SK-N-SH (cell line): ENCODE results near the gene AKT2. TPM values are rescaled to one million over a fixed set of nuclear protein-coding genes. Genes with fewer than 3 reads are reported as not detected.

Experiments used
- CTCF ChIA-PET: fragments of 300-600, 350-600 bp; formaldehyde crosslinking; extraction: SDS; loops from one replicate; lab custom pipeline; 2021; lab: Yijun Ruan, JAX
- POLR2A ChIA-PET: fragments of 350-600 bp; sonication (Branson Sonifier 250); formaldehyde crosslinking; extraction: SDS; loops from one replicate; lab custom pipeline; 2020; ENCODE audit warnings: antibody characterized with exemption, inconsistent platforms; lab: Yijun Ruan, JAX
- DNase-seq: peaks from one replicate; pipeline ENCODE4 v3.0.0; 2012
- H2AFZ ChIP-seq: fragments of 200-600 bp; sonication (generic); 2 replicates; pipeline ENCODE4 v1.8.1; 2016; ENCODE audit warnings: antibody characterized with exemption, mild to moderate bottlenecking, low read depth
- H3F3A ChIP-seq: fragments of 200-600 bp; sonication (generic); replicated peaks from 2 replicates; pipeline ENCODE3; 2016; ENCODE audit warnings: antibody characterized with exemption, mild to moderate bottlenecking; ENCODE audit not compliant: insufficient read depth
- H3K27ac ChIP-seq, 2 experiments: fragments of 200-500 bp in 1 of 2; fragments of 200-600 bp in 1 of 2; sonication (Bioruptor generic) in 1 of 2; sonication (generic), shearing (Covaris generic) in 1 of 2; 2 replicates each; pipeline versions ENCODE4 v1.5.1 to v1.6.1; 2014 to 2016; ENCODE audit warnings: low read depth in 2 of 2, inconsistent platforms in 1 of 2, low read length in 1 of 2, mild to moderate bottlenecking in 1 of 2, mixed read lengths in 1 of 2
- H3K27me3 ChIP-seq: fragments of 200-600 bp; sonication (generic), shearing (Covaris generic); 2 replicates; pipeline ENCODE4 v1.6.1; 2016; ENCODE audit warnings: mixed run types; ENCODE audit not compliant: insufficient read depth
- H3K36me3 ChIP-seq, 2 experiments: fragments of 200-500 bp in 1 of 2; fragments of 200-600 bp in 1 of 2; sonication (Bioruptor generic) in 1 of 2; sonication (generic) in 1 of 2; replicated peaks in 1 of 2; 2 replicates each; pipeline versions ENCODE3 to v1.5.1; 2014 to 2016; ENCODE audit warnings: low read length in 1 of 2, mild to moderate bottlenecking in 1 of 2; ENCODE audit not compliant: insufficient read depth in 2 of 2, control insufficient read depth in 1 of 2
- H3K4me1 ChIP-seq, 2 experiments: fragments of 200-500 bp in 1 of 2; fragments of 200-600 bp in 1 of 2; sonication (Bioruptor generic) in 1 of 2; sonication (generic), shearing (Covaris generic) in 1 of 2; 2 replicates each; pipeline versions ENCODE4 v1.5.1 to v1.6.1; 2014 to 2016; ENCODE audit warnings: low read depth in 1 of 2, low read length in 1 of 2, mixed run types in 1 of 2; ENCODE audit not compliant: insufficient read depth in 2 of 2, control insufficient read depth in 1 of 2
- H3K4me2 ChIP-seq: fragments of 200-600 bp; sonication (generic), shearing (Covaris generic); 2 replicates; pipeline ENCODE4 v1.6.1; 2017; ENCODE audit warnings: mixed run types
- H3K4me3 ChIP-seq, 2 experiments: fragments of 200-500 bp in 1 of 2; fragments of 200-600 bp in 1 of 2; sonication (Bioruptor generic) in 1 of 2; sonication (generic), shearing (Covaris generic) in 1 of 2; 2 replicates each; pipeline versions ENCODE4 v1.5.1 to v1.8.1; 2014 to 2016; ENCODE audit warnings: low read depth in 2 of 2, inconsistent platforms in 1 of 2, low read length in 1 of 2, mild to moderate bottlenecking in 1 of 2, mixed read lengths in 1 of 2, moderate library complexity in 1 of 2
- H3K79me2 ChIP-seq: fragments of 200-600 bp; sonication (generic); 2 replicates; pipeline ENCODE4 v1.8.1; 2017; ENCODE audit warnings: mild to moderate bottlenecking; ENCODE audit not compliant: insufficient read depth
- H3K9ac ChIP-seq: fragments of 200-600 bp; sonication (generic); 2 replicates; pipeline ENCODE4 v1.6.1; 2017; ENCODE audit warnings: mixed run types
- H3K9me2 ChIP-seq: fragments of 200-600 bp; sonication (generic); 2 replicates; pipeline ENCODE4 v1.6.1; 2017; ENCODE audit warnings: mixed run types
- H3K9me3 ChIP-seq: fragments of 200-600 bp; sonication (generic); 2 replicates; pipeline ENCODE4 v1.6.1; 2017; ENCODE audit warnings: mixed run types, mild to moderate bottlenecking, moderate library complexity
- H4K20me1 ChIP-seq: fragments of 200-600 bp; sonication (generic); 2 replicates; pipeline ENCODE4 v1.6.1; 2017; ENCODE audit warnings: mild to moderate bottlenecking, mixed run types; ENCODE audit not compliant: insufficient read depth
- CHD2 ChIP-seq: fragments of 150-350 bp; IDR thresholded peaks from 2 replicates; pipeline ENCODE4 v1.6.1; 2018; ENCODE audit warnings: low read length; ENCODE audit not compliant: partially characterized antibody
- EZH2phosphoT487 ChIP-seq: fragments of 200-600 bp; sonication (generic); IDR thresholded peaks from 2 replicates; pipeline ENCODE4 v1.6.1; 2017; ENCODE audit warnings: low read depth, mixed run types, mild to moderate bottlenecking, antibody characterized with exemption, moderate library complexity, borderline replicate concordance
- FOSL2 ChIP-seq: IDR thresholded peaks from 2 replicates; pipeline ENCODE4 v1.4.0; 2012; ENCODE audit warnings: low read depth, mild to moderate bottlenecking, moderate library complexity, borderline replicate concordance
- GABPA ChIP-seq: IDR thresholded peaks from 2 replicates; pipeline ENCODE4 v1.4.0; 2012; ENCODE audit warnings: low read depth, mild to moderate bottlenecking
- GATA2 ChIP-seq: sonication (generic); formaldehyde crosslinking; IDR thresholded peaks from 2 replicates; pipeline ENCODE4 v1.5.0; 2020; ENCODE audit warnings: mild to moderate bottlenecking, missing genetic modification reagents
- JUND ChIP-seq: IDR thresholded peaks from 2 replicates; pipeline ENCODE4 v1.4.0; 2012
- MEF2A ChIP-seq: IDR thresholded peaks from 2 replicates; pipeline ENCODE4 v1.4.0; 2012; ENCODE audit warnings: low read depth, borderline replicate concordance
- NRF1 ChIP-seq: IDR thresholded peaks from 2 replicates; pipeline ENCODE4 v1.6.1; 2012; ENCODE audit warnings: low read depth, mild to moderate bottlenecking, low read length
- RAD21 ChIP-seq: IDR thresholded peaks from 2 replicates; pipeline ENCODE4 v1.6.1; 2012; ENCODE audit warnings: mild to moderate bottlenecking, low read length
- RCOR1 ChIP-seq: fragments of 150-350 bp; IDR thresholded peaks from 2 replicates; pipeline ENCODE4 v1.6.1; 2017; ENCODE audit warnings: antibody characterized with exemption, low read length
- TEAD4 ChIP-seq: IDR thresholded peaks from 2 replicates; pipeline ENCODE4 v1.4.0; 2012; ENCODE audit warnings: mild to moderate bottlenecking, borderline replicate concordance; ENCODE audit not compliant: insufficient read depth
- YY1 ChIP-seq: IDR thresholded peaks from 2 replicates; pipeline ENCODE4 v1.4.0; 2012; ENCODE audit warnings: low read depth, mild to moderate bottlenecking
- WGBS: methylation state at CpG from one replicate; pipeline ENCODE4 v1.1.6; 2017; ENCODE audit warnings: low lambda C conversion rate; 5-methylcytosine and 5-hydroxymethylcytosine counted together
- polyA plus RNA-seq, 3 experiments: library from polyadenylated mRNA; depleted of rRNA; stranded (reverse); fragments of >200 nt; gene quantifications; 2 replicates each; pipeline ENCODE4 v1.2.3, GENCODE V29; 2012
- TF ChIP-seq, protein P1 (sequence below): fragments of 150-350 bp; IDR thresholded peaks from 2 replicates; pipeline ENCODE4 v1.6.1; 2016; ENCODE audit warnings: mild to moderate bottlenecking, low read depth, low read length
- TF ChIP-seq, protein P2 (sequence below): IDR thresholded peaks from 2 replicates; pipeline ENCODE4; 2012
- TF ChIP-seq, protein P3 (sequence below): IDR thresholded peaks from 2 replicates; pipeline ENCODE4 v1.6.1; 2012; ENCODE audit warnings: mild to moderate bottlenecking, low read depth, low read length, moderate library complexity
- TF ChIP-seq, protein P4 (sequence below): IDR thresholded peaks from 2 replicates; pipeline ENCODE4 v1.4.0; 2012; ENCODE audit warnings: low read depth, borderline replicate concordance
- TF ChIP-seq, protein P5 (sequence below): fragments of 150-350 bp; IDR thresholded peaks from 2 replicates; pipeline ENCODE4 v1.6.1; 2017; ENCODE audit warnings: antibody characterized with exemption, low read length, low read depth, borderline replicate concordance

The AKT2 gene
- polyA plus RNA-seq, 1 of the 3 experiments (the other 2 are of a cell fraction), result 99.8 TPM

DNA sequence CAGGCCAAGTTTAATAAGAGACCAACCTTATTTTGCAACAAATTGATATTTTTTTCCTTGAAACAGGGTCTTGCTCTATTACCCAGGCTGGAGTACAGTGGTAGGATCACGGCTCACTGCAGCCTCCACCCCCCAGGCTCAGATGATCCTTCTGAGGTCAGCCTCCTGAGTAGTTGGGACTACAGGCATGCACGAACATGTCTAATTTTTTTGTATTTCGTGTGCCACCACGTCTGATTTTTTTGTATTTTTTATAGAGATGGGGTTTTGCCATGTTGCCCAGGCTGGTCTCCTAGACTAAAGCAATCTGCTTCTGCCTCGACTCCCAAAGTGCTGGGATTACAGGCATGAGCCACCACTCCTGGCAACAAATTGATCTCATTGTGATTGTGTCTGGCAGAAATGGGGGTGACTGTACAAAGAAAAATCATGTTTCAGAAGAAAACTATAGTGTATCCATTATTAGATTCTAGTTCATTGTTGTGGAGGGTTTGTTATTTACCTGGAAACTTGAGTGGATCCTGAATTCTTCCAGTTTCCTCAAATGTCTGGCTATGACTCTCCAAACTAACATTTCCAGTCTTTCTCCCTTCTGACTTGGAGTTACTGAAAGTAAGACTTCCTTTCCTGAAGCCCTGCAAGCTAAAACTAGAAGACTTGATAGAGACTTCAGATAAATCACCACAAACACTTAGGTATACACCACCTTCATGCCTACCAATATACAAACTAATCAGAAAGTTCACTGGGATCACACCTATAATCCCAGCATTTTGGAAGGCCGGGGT is 17.3 kb upstream of the AKT2 start (continued):
- TF ChIP-seq, protein P1, sequence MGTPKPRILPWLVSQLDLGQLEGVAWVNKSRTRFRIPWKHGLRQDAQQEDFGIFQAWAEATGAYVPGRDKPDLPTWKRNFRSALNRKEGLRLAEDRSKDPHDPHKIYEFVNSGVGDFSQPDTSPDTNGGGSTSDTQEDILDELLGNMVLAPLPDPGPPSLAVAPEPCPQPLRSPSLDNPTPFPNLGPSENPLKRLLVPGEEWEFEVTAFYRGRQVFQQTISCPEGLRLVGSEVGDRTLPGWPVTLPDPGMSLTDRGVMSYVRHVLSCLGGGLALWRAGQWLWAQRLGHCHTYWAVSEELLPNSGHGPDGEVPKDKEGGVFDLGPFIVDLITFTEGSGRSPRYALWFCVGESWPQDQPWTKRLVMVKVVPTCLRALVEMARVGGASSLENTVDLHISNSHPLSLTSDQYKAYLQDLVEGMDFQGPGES, result no peak
- TF ChIP-seq FOSL2, result no peak
- no peak for TF ChIP-seq MEF2A

DNA sequence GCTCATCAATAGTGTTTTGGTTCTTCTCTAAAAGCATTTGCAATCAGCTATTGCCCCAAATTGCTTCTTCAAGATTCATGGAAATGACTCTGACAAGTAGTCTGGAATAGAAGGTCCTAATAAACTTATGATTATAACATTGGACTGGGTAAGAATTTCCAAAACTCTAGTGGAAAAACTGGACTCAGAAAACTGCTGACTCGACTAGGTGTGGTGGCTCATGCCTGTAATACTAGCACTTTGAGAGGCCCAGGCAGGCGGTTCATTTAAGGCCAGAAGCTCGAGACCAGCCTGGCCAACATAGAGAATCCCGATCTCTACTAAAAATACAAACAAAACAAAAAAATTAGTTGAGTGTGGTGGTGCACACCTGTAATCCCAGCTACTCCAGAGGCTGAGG is 15.5 kb upstream of the AKT2 start:
- CTCF ChIA-PET, result interaction anchor here (1.4 kb wide), 1 partner anchor 160 kb away, joined by 3 read pairs; no protein-coding TSS in a partner anchor
- WGBS, result 83% methylated on average over 4 of the region's 4 CpGs
- Histone ChIP-seq H3K36me3 (no peaks in the 10 kb centered on the region), H3K27me3 (no peaks in the 10 kb centered on the region), H3K4me2 (no peak overlapping the region), H4K20me1 (no peaks in the 10 kb centered on the region), H3K4me3 (no peak overlapping the region), H3K9me3 (no peaks in the 10 kb centered on the region), H3K79me2 (no peaks in the 10 kb centered on the region), H2AFZ (no peak overlapping the region), H3K9me2 (no peaks in the 10 kb centered on the region), H3K27ac (no peak overlapping the region), H3K4me1 (peaks cover 0 to 20% of the 10 kb centered on the region in 2 experiments; a peak in 1 of 4 replicates), H3F3A (peaks cover 10% of the 10 kb centered on the region), H3K9ac (no peak overlapping the region)
- POLR2A ChIA-PET, result no interaction called here
- TF ChIP-seq CHD2, result no peak
- no peak for TF ChIP-seq RCOR1
- no peak for TF ChIP-seq GATA2 (CRISPR knock-in tag)
- TF ChIP-seq MEF2A, result no peak
- TF ChIP-seq NRF1, result no peak
- no peak for DNase-seq

DNA sequence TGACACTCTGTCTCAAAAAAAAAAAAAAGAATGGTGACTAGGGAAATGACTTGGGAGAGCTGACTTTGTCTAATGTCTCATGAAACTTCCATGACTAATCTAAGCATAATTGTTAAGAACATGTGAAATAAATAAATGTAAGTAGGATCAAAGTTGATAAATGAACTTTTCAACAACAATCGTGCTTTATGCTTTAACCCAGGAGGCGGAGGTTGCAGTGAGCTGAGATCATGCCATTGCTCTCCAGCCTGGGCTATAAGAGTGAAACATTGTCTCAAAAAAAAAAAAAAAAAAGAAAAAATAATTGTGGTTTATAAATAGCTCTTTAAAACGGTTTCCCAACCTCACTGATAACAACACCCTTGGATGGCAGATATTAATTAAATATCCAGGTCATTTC is 12.9 kb upstream of the AKT2 start:
- H2AFZ ChIP-seq, result no peak overlapping the region
- no peaks in the 10 kb centered on the region for H4K20me1 ChIP-seq
- H3K27ac ChIP-seq, result no peak overlapping the region
- no peak for DNase-seq
- 68% methylated on average over 3 of the region's 3 CpGs for WGBS
- no peaks in the 10 kb centered on the region for H3K79me2 ChIP-seq
- H3K4me2 ChIP-seq, result no peak overlapping the region
- H3K9me2 ChIP-seq, result no peaks in the 10 kb centered on the region
- POLR2A ChIA-PET, result no interaction called here
- CTCF ChIA-PET, result interaction anchor here (0.7 to 2.0 kb wide), 2 partner anchors 7 to 286 kb away, joined by 3 to 8 read pairs; no protein-coding TSS in a partner anchor
- H3K4me3 ChIP-seq, result no peak overlapping the region
- no peak overlapping the region for H3K9ac ChIP-seq
- no peaks in the 10 kb centered on the region for H3K27me3 ChIP-seq
- peaks cover 5% of the 10 kb centered on the region for H3F3A ChIP-seq
- no peaks in the 10 kb centered on the region for H3K36me3 ChIP-seq
- 0 out of 4 replicates have a peak, but pooled peaks cover 0 to 8% of the 10 kb centered on the region in 2 experiments for H3K4me1 ChIP-seq
- H3K9me3 ChIP-seq, result no peaks in the 10 kb centered on the region
- TF ChIP-seq GABPA (no peak), YY1 (no peak), JUND (no peak), RAD21 (no peak), CHD2 (no peak), MEF2A (no peak), EZH2phosphoT487 (no peak), TEAD4 (no peak)
- TF ChIP-seq, protein P2, sequence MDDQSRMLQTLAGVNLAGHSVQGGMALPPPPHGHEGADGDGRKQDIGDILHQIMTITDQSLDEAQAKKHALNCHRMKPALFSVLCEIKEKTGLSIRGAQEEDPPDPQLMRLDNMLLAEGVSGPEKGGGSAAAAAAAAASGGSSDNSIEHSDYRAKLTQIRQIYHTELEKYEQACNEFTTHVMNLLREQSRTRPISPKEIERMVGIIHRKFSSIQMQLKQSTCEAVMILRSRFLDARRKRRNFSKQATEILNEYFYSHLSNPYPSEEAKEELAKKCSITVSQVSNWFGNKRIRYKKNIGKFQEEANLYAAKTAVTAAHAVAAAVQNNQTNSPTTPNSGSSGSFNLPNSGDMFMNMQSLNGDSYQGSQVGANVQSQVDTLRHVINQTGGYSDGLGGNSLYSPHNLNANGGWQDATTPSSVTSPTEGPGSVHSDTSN, result no peak
- TF ChIP-seq, protein P3, sequence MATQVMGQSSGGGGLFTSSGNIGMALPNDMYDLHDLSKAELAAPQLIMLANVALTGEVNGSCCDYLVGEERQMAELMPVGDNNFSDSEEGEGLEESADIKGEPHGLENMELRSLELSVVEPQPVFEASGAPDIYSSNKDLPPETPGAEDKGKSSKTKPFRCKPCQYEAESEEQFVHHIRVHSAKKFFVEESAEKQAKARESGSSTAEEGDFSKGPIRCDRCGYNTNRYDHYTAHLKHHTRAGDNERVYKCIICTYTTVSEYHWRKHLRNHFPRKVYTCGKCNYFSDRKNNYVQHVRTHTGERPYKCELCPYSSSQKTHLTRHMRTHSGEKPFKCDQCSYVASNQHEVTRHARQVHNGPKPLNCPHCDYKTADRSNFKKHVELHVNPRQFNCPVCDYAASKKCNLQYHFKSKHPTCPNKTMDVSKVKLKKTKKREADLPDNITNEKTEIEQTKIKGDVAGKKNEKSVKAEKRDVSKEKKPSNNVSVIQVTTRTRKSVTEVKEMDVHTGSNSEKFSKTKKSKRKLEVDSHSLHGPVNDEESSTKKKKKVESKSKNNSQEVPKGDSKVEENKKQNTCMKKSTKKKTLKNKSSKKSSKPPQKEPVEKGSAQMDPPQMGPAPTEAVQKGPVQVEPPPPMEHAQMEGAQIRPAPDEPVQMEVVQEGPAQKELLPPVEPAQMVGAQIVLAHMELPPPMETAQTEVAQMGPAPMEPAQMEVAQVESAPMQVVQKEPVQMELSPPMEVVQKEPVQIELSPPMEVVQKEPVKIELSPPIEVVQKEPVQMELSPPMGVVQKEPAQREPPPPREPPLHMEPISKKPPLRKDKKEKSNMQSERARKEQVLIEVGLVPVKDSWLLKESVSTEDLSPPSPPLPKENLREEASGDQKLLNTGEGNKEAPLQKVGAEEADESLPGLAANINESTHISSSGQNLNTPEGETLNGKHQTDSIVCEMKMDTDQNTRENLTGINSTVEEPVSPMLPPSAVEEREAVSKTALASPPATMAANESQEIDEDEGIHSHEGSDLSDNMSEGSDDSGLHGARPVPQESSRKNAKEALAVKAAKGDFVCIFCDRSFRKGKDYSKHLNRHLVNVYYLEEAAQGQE, result no peak
- TF ChIP-seq, protein P4, sequence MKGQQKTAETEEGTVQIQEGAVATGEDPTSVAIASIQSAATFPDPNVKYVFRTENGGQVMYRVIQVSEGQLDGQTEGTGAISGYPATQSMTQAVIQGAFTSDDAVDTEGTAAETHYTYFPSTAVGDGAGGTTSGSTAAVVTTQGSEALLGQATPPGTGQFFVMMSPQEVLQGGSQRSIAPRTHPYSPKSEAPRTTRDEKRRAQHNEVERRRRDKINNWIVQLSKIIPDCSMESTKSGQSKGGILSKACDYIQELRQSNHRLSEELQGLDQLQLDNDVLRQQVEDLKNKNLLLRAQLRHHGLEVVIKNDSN, result no peak
- TF ChIP-seq, protein P5, sequence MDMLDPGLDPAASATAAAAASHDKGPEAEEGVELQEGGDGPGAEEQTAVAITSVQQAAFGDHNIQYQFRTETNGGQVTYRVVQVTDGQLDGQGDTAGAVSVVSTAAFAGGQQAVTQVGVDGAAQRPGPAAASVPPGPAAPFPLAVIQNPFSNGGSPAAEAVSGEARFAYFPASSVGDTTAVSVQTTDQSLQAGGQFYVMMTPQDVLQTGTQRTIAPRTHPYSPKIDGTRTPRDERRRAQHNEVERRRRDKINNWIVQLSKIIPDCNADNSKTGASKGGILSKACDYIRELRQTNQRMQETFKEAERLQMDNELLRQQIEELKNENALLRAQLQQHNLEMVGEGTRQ, result no peak
